Dermis lymphatic vessel endothelial cell (primary cell): ENCODE data around the gene ATAD3B. TPM values are rescaled to one million over a fixed set of nuclear protein-coding genes. Genes with fewer than 3 reads are reported as not detected.

Experiments used
- total RNA-seq: library from RNA; depleted of rRNA; stranded (reverse); fragments of >200 nt; gene quantifications from 2 replicates; pipeline ENCODE4 v1.2.1, GENCODE V29; 2014

ATAD3B gene
- total RNA-seq: 12.4 and 20.0 TPM in 2 replicates

GRCh38 chr1:1471389-1472052 is at the start of gene ATAD3B:
TSS of gene ATAD3B (plus strand) at chr1:1471765. CDS start at chr1:1471885, 120 bp downstream.

GRCh38 chr1:1435106-1435903 is 36.3 kb upstream of the ATAD3B start, which contains the start of gene VWA1:
TSS of gene VWA1 (plus strand) at chr1:1435690. CDS start at chr1:1435749, 59 bp downstream.

GRCh38 chr1:1449099-1449739 is 22.3 kb upstream of the ATAD3B start, which contains the start of gene ATAD3C:
TSS of gene ATAD3C (plus strand) at chr1:1449689. CDS start at chr1:1450684, 995 bp downstream.

GRCh38 chr1:1511533-1512285 is 40.1 kb downstream of the ATAD3B start, which contains the start of gene ATAD3A:
TSS of gene ATAD3A (plus strand) at chr1:1512162. CDS start at chr1:1512269, 107 bp downstream.

GRCh38 chr1:1540090-1540817 is 68.7 kb downstream of the ATAD3B start, which contains the start of gene TMEM240:
TSS of gene TMEM240 (minus strand) at chr1:1540624. CDS start at chr1:1540346, 278 bp downstream.

Other genes with a start within 250 kb of the ATAD3B start
- gene SDF4, start 239.8 kb upstream of the ATAD3B start, total RNA-seq: 79.1 and 94.0 TPM in 2 replicates
- gene B3GALT6, start 239.5 kb upstream of the ATAD3B start, total RNA-seq: 21.3 and 23.4 TPM in 2 replicates
- 0.09 and 0.22 TPM in 2 replicates for gene C1QTNF12, start 225.0 kb upstream of the ATAD3B start, total RNA-seq
- gene UBE2J2, start 197.9 kb upstream of the ATAD3B start, total RNA-seq: 27.4 and 32.7 TPM in 2 replicates
- 0.22 and 0.26 TPM in 2 replicates for gene SCNN1D, start 191.3 kb upstream of the ATAD3B start, total RNA-seq
- gene ACAP3, start 163.8 kb upstream of the ATAD3B start, total RNA-seq: 14.3 and 14.4 TPM in 2 replicates
- 7.3 and 8.6 TPM in 2 replicates for gene PUSL1, start 163.2 kb upstream of the ATAD3B start, total RNA-seq
- gene INTS11, start 147.1 kb upstream of the ATAD3B start, total RNA-seq: 51.3 and 52.0 TPM in 2 replicates
- gene CPTP, start 147.0 kb upstream of the ATAD3B start, total RNA-seq: 11.7 and 14.0 TPM in 2 replicates
- 0.09 and 0.11 TPM in 2 replicates for gene TAS1R3, start 140.5 kb upstream of the ATAD3B start, total RNA-seq
- 31.0 and 35.3 TPM in 2 replicates for gene DVL1, start 122.3 kb upstream of the ATAD3B start, total RNA-seq
- 0.09 and 0.98 TPM in 2 replicates for gene MXRA8, start 113.2 kb upstream of the ATAD3B start, total RNA-seq
- 67.6 and 68.1 TPM in 2 replicates for gene AURKAIP1, start 96.6 kb upstream of the ATAD3B start, total RNA-seq
- gene CCNL2, start 72.4 kb upstream of the ATAD3B start, total RNA-seq: 68.4 and 96.8 TPM in 2 replicates
- 86.6 and 91.1 TPM in 2 replicates for gene MRPL20, start 64.5 kb upstream of the ATAD3B start, total RNA-seq
- gene ANKRD65, start 50.5 kb upstream of the ATAD3B start, total RNA-seq: 0.11 and 0.34 TPM in 2 replicates
- gene VWA1, start 36.1 kb upstream of the ATAD3B start, total RNA-seq: 4.2 and 13.1 TPM in 2 replicates
- 0.11 and 0.52 TPM in 2 replicates for gene ATAD3C, start 22.1 kb upstream of the ATAD3B start, total RNA-seq
- 13.1 and 19.4 TPM in 2 replicates for gene ATAD3A, start 40.4 kb downstream of the ATAD3B start, total RNA-seq
- gene TMEM240, start 68.9 kb downstream of the ATAD3B start, total RNA-seq: 1.2 TPM in 2 replicates
- 54.4 and 54.6 TPM in 2 replicates for gene SSU72, start 103.1 kb downstream of the ATAD3B start, total RNA-seq
- gene FNDC10, start 128.4 kb downstream of the ATAD3B start, total RNA-seq: 0.60 and 0.65 TPM in 2 replicates
- gene MIB2, start 143.7 kb downstream of the ATAD3B start, total RNA-seq: 33.8 and 35.0 TPM in 2 replicates
- gene MMP23B, start 160.4 kb downstream of the ATAD3B start, total RNA-seq: 0.17 and 1.1 TPM in 2 replicates
- gene CDK11B, start 187.2 kb downstream of the ATAD3B start, total RNA-seq: 7.0 and 9.7 TPM in 2 replicates
- gene SLC35E2B, start 221.0 kb downstream of the ATAD3B start, total RNA-seq: 29.0 and 35.9 TPM in 2 replicates